Measurements from ENCODE around the gene OPCML. TPM values are rescaled to one million over a fixed set of nuclear protein-coding genes. Genes with fewer than 3 reads are reported as not detected.

The OPCML gene
- total and polyA plus RNA-seq, 7 experiments from 2014 or later: not detected

- Histone ChIP-seq H3K4me3 (ENCODE audit: low read length) (no peak overlapping the region), H3K9me3 (ENCODE audit: control insufficient read depth in 2 of 3, low read length in 3 of 3) (no peaks in the 10 kb centered on the region), H3K4me1 (ENCODE audit: control insufficient read depth in 2 of 2, insufficient read depth in 2 of 2, low read length in 2 of 2) (no peaks in the 10 kb centered on the region), H3K36me3 (ENCODE audit: control insufficient read depth in 2 of 3, insufficient read depth in 3 of 3, low read length in 3 of 3) (no peaks in the 10 kb centered on the region), H3K27ac (ENCODE audit: low read depth, low read length) (no peak overlapping the region), H3K27me3 (ENCODE audit: control insufficient read depth in 2 of 2, insufficient read depth in 2 of 2, low read length in 2 of 2) (no peaks in the 10 kb centered on the region)
- Mint-ChIP-seq H3K36me3 (no peaks in the 10 kb centered on the region), H3K27me3 (peaks cover 0 to 11% (median 2%) of the 10 kb centered on the region in 5 donors), H3K4me3 (no peak overlapping the region), H3K4me1 (no peaks in the 10 kb centered on the region), H3K9me3 (peaks cover 0 to 19% (median 10%) of the 10 kb centered on the region in 11 donors), H3K27ac (no peak overlapping the region)
- ATAC-seq (no peak), DNase-seq (no peak)
- intact Hi-C loops (cut with micrococcal nuclease): no loop called here
- CTCF ChIA-PET: no interaction called here
- POLR2A ChIA-PET: no interaction called here
These were observed 278.7 kb downstream of the OPCML start for GRCh38 chr11:133253570-133253969.

- H3K4me3 ChIP-seq (ENCODE audit: low read length): no peak overlapping the region
- H3K36me3 ChIP-seq (ENCODE audit: control insufficient read depth in 2 of 3, insufficient read depth in 3 of 3, low read length in 3 of 3): no peaks in the 10 kb centered on the region
- Mint-ChIP-seq H3K4me1 (no peaks in the 10 kb centered on the region), H3K27ac (no peak overlapping the region), H3K9me3 (peaks cover 0 to 20% (median 7%) of the 10 kb centered on the region in 11 donors), H3K4me3 (no peak overlapping the region), H3K36me3 (no peaks in the 10 kb centered on the region), H3K27me3 (peaks cover 0 to 11% (median 5%) of the 10 kb centered on the region in 5 donors)
- no peak for ATAC-seq
- no peak overlapping the region for H3K27ac ChIP-seq (ENCODE audit: low read depth, low read length)
- H3K4me1 ChIP-seq (ENCODE audit: control insufficient read depth in 2 of 2, insufficient read depth in 2 of 2, low read length in 2 of 2): no peaks in the 10 kb centered on the region
- POLR2A ChIA-PET: no interaction called here
- DNase-seq: no peak
- CTCF ChIA-PET: no interaction called here
- no peaks in the 10 kb centered on the region for H3K9me3 ChIP-seq (ENCODE audit: control insufficient read depth in 2 of 3, low read length in 3 of 3)
- intact Hi-C loops (cut with micrococcal nuclease): no loop called here
- no peaks in the 10 kb centered on the region for H3K27me3 ChIP-seq (ENCODE audit: control insufficient read depth in 2 of 2, insufficient read depth in 2 of 2, low read length in 2 of 2)
These were observed 280.5 kb downstream of the OPCML start for GRCh38 chr11:133251841-133252240.

- Mint-ChIP-seq H3K36me3 (no peaks in the 10 kb centered on the region), H3K4me3 (no peak overlapping the region), H3K27me3 (peaks cover 0 to 8% (median 5%) of the 10 kb centered on the region in 5 donors), H3K27ac (no peak overlapping the region), H3K9me3 (peaks cover 0 to 22% (median 7%) of the 10 kb centered on the region in 11 donors), H3K4me1 (no peaks in the 10 kb centered on the region)
- no peak overlapping the region for H3K4me3 ChIP-seq (ENCODE audit: low read length)
- ATAC-seq (no peak), DNase-seq (no peak)
- no peaks in the 10 kb centered on the region for H3K4me1 ChIP-seq (ENCODE audit: control insufficient read depth in 2 of 2, insufficient read depth in 2 of 2, low read length in 2 of 2)
- H3K27ac ChIP-seq (ENCODE audit: low read depth, low read length): no peak overlapping the region
- H3K9me3 ChIP-seq (ENCODE audit: control insufficient read depth in 2 of 3, low read length in 3 of 3): no peaks in the 10 kb centered on the region
- no peaks in the 10 kb centered on the region for H3K36me3 ChIP-seq (ENCODE audit: control insufficient read depth in 2 of 3, insufficient read depth in 3 of 3, low read length in 3 of 3)
- ChIA-PET CTCF (no interaction called here), POLR2A (no interaction called here)
- H3K27me3 ChIP-seq (ENCODE audit: control insufficient read depth in 2 of 2, insufficient read depth in 2 of 2, low read length in 2 of 2): no peaks in the 10 kb centered on the region
- intact Hi-C loops (cut with micrococcal nuclease): no loop called here
These were observed 282.8 kb downstream of the OPCML start for GRCh38 chr11:133249530-133249929.

GRCh38 chr11:133249065-133249464 is 283.2 kb downstream of the OPCML start:
- Mint-ChIP-seq H3K27ac (no peak overlapping the region), H3K4me3 (no peak overlapping the region), H3K9me3 (peaks cover 0 to 17% (median 5%) of the 10 kb centered on the region in 11 donors), H3K4me1 (no peaks in the 10 kb centered on the region), H3K27me3 (peaks cover 0 to 5% (median 3%) of the 10 kb centered on the region in 5 donors), H3K36me3 (no peaks in the 10 kb centered on the region)
- ChIA-PET CTCF (no interaction called here), POLR2A (no interaction called here)
- Histone ChIP-seq H3K27ac (ENCODE audit: low read depth, low read length) (no peak overlapping the region), H3K27me3 (ENCODE audit: control insufficient read depth in 2 of 2, insufficient read depth in 2 of 2, low read length in 2 of 2) (no peaks in the 10 kb centered on the region), H3K9me3 (ENCODE audit: control insufficient read depth in 2 of 3, low read length in 3 of 3) (no peaks in the 10 kb centered on the region), H3K4me1 (ENCODE audit: control insufficient read depth in 2 of 2, insufficient read depth in 2 of 2, low read length in 2 of 2) (no peaks in the 10 kb centered on the region), H3K36me3 (ENCODE audit: control insufficient read depth in 2 of 3, insufficient read depth in 3 of 3, low read length in 3 of 3) (no peaks in the 10 kb centered on the region), H3K4me3 (ENCODE audit: low read length) (no peak overlapping the region)
- ATAC-seq: no peak
- DNase-seq: no peak
- intact Hi-C loops (cut with micrococcal nuclease): no loop called here

GRCh38 chr11:133243832-133244231 is 288.5 kb downstream of the OPCML start:
- CTCF ChIA-PET: no interaction called here
- no peaks in the 10 kb centered on the region for H3K9me3 ChIP-seq (ENCODE audit: control insufficient read depth in 2 of 3, low read length in 3 of 3)
- ATAC-seq: no peak

GRCh38 chr11:133240908-133241655 is 291.2 kb downstream of the OPCML start:
- Histone ChIP-seq H3K36me3 (ENCODE audit: control insufficient read depth in 2 of 3, insufficient read depth in 3 of 3, low read length in 3 of 3) (no peaks in the 10 kb centered on the region), H3K27ac (ENCODE audit: low read depth, low read length) (no peak overlapping the region), H3K27me3 (ENCODE audit: control insufficient read depth in 2 of 2, insufficient read depth in 2 of 2, low read length in 2 of 2) (no peaks in the 10 kb centered on the region), H3K4me1 (ENCODE audit: control insufficient read depth in 2 of 2, insufficient read depth in 2 of 2, low read length in 2 of 2) (no peaks in the 10 kb centered on the region), H3K4me3 (ENCODE audit: low read length) (no peak overlapping the region), H3K9me3 (ENCODE audit: control insufficient read depth in 2 of 3, low read length in 3 of 3) (no peaks in the 10 kb centered on the region)
- Mint-ChIP-seq H3K27me3 (peaks cover 0 to 16% (median 0%) of the 10 kb centered on the region in 5 donors), H3K36me3 (no peaks in the 10 kb centered on the region), H3K4me3 (no peak overlapping the region), H3K9me3 (peaks cover 0 to 4% (median under 1%) of the 10 kb centered on the region in 11 donors), H3K27ac (no peak overlapping the region), H3K4me1 (no peaks in the 10 kb centered on the region)
- DNase-seq: no peak
- CTCF ChIA-PET: no interaction called here
- intact Hi-C loops (cut with micrococcal nuclease): no loop called here
- no peak for ATAC-seq
- POLR2A ChIA-PET: no interaction called here

More at GRCh38 chr11:133243832-133244231, 288.5 kb downstream of the OPCML start:
- Histone ChIP-seq H3K36me3 (ENCODE audit: control insufficient read depth in 2 of 3, insufficient read depth in 3 of 3, low read length in 3 of 3) (no peaks in the 10 kb centered on the region), H3K27ac (ENCODE audit: low read depth, low read length) (no peak overlapping the region), H3K27me3 (ENCODE audit: control insufficient read depth in 2 of 2, insufficient read depth in 2 of 2, low read length in 2 of 2) (no peaks in the 10 kb centered on the region), H3K4me3 (ENCODE audit: low read length) (no peak overlapping the region), H3K4me1 (ENCODE audit: control insufficient read depth in 2 of 2, insufficient read depth in 2 of 2, low read length in 2 of 2) (no peaks in the 10 kb centered on the region)
- Mint-ChIP-seq H3K9me3 (peaks cover 0 to 14% (median 3%) of the 10 kb centered on the region in 11 donors), H3K27me3 (peaks cover 0 to 16% (median 5%) of the 10 kb centered on the region in 5 donors), H3K27ac (no peak overlapping the region), H3K4me1 (no peaks in the 10 kb centered on the region), H3K4me3 (no peak overlapping the region), H3K36me3 (no peaks in the 10 kb centered on the region)
- intact Hi-C loops (cut with micrococcal nuclease): no loop called here
- no peak for DNase-seq
- POLR2A ChIA-PET: no interaction called here

- H3K36me3 Mint-ChIP-seq: no peaks in the 10 kb centered on the region
- H3K9me3 ChIP-seq (ENCODE audit: control insufficient read depth in 2 of 3, low read length in 3 of 3): no peaks in the 10 kb centered on the region
- intact Hi-C loops (cut with micrococcal nuclease): no loop called here
- POLR2A ChIA-PET: interaction anchor here (0.6 kb wide), 1 partner anchor 36 kb away, joined by 4 read pairs; no protein-coding TSS in a partner anchor
- no peaks in the 10 kb centered on the region for H3K36me3 ChIP-seq (ENCODE audit: control insufficient read depth in 2 of 3, insufficient read depth in 3 of 3, low read length in 3 of 3)
- no peaks in the 10 kb centered on the region for H3K4me1 ChIP-seq (ENCODE audit: control insufficient read depth in 2 of 2, insufficient read depth in 2 of 2, low read length in 2 of 2)
- CTCF ChIA-PET: no interaction called here
- H3K4me3 Mint-ChIP-seq: no peak overlapping the region
- peaks cover 0 to 5% (median 2%) of the 10 kb centered on the region in 11 donors for H3K9me3 Mint-ChIP-seq
- no peak overlapping the region for H3K4me3 ChIP-seq (ENCODE audit: low read length)
- H3K27me3 Mint-ChIP-seq: peaks cover 0 to 16% (median 0%) of the 10 kb centered on the region in 5 donors
- ATAC-seq: no peak
- H3K27me3 ChIP-seq (ENCODE audit: control insufficient read depth in 2 of 2, insufficient read depth in 2 of 2, low read length in 2 of 2): no peaks in the 10 kb centered on the region
- no peak for DNase-seq
- H3K27ac ChIP-seq (ENCODE audit: low read depth, low read length): no peak overlapping the region
- no peak overlapping the region for H3K27ac Mint-ChIP-seq
- H3K4me1 Mint-ChIP-seq: no peaks in the 10 kb centered on the region
These were observed 292.7 kb downstream of the OPCML start for GRCh38 chr11:133239575-133239974.

Measured in naive thymus-derived CD4-positive, alpha-beta T cell (primary cell).